ENCODE data around the gene USP43.

- TF ChIP-seq POLR2A (IDR thresholded peaks at IDR 0.05) (no peak), CTCF (IDR thresholded peaks at IDR 0.05) (no peak)
These were observed 105.2 kb downstream of the USP43 start for GRCh38 chr17:9750524-9750923.
